ENCODE results near the gene DENND1A.

DENND1A gene

GRCh38 chr9:123513554-123513953 is 416.4 kb downstream of the DENND1A start:
- Histone ChIP-seq H3K9me3 (ENCODE audit: insufficient read depth, low read depth, low read length) (no peaks in the 10 kb centered on the region), H3K79me2 (ENCODE audit: insufficient read depth, low read length) (no peaks in the 10 kb centered on the region), H3K4me3 (ENCODE audit: low read length, poor library complexity, severe bottlenecking) (no peak overlapping the region), H3K9me2 (replicated peaks; ENCODE audit: low read depth, low read length) (no peaks in the 10 kb centered on the region), H3K4me2 (ENCODE audit: low read depth, low read length, poor library complexity, severe bottlenecking) (no peak overlapping the region), H2AFZ (ENCODE audit: low read length) (no peak overlapping the region), H4K20me1 (ENCODE audit: insufficient read depth, low read length, poor library complexity, severe bottlenecking) (no peaks in the 10 kb centered on the region), H3F3A (ENCODE audit: low read depth) (no peaks in the 10 kb centered on the region), H3K4me1 (ENCODE audit: insufficient read depth, low read length, poor library complexity, severe bottlenecking) (no peaks in the 10 kb centered on the region), H3K27me3 (ENCODE audit: insufficient read depth, low read length, poor library complexity, severe bottlenecking) (no peaks in the 10 kb centered on the region), H3K9ac (ENCODE audit: low read depth, low read length, poor library complexity, severe bottlenecking) (no peak overlapping the region), H3K36me3 (ENCODE audit: insufficient read depth, low read length) (no peaks in the 10 kb centered on the region)
- TF ChIP-seq CTCF (conservative IDR thresholded peaks at IDR 0.05; ENCODE audit: low read length) (no peak), EZH2phosphoT487 (IDR thresholded peaks at IDR 0.05; ENCODE audit: borderline replicate concordance) (no peak)

- Histone ChIP-seq H4K20me1 (ENCODE audit: insufficient read depth, low read length, poor library complexity, severe bottlenecking) (no peaks in the 10 kb centered on the region), H3K4me3 (ENCODE audit: low read length, poor library complexity, severe bottlenecking) (no peak overlapping the region), H3K4me1 (ENCODE audit: insufficient read depth, low read length, poor library complexity, severe bottlenecking) (no peaks in the 10 kb centered on the region), H3K27me3 (ENCODE audit: insufficient read depth, low read length, poor library complexity, severe bottlenecking) (no peaks in the 10 kb centered on the region), H3K9me3 (ENCODE audit: insufficient read depth, low read depth, low read length) (no peaks in the 10 kb centered on the region), H2AFZ (ENCODE audit: low read length) (no peak overlapping the region), H3K36me3 (ENCODE audit: insufficient read depth, low read length) (no peaks in the 10 kb centered on the region), H3K9me2 (replicated peaks; ENCODE audit: low read depth, low read length) (no peaks in the 10 kb centered on the region), H3K4me2 (ENCODE audit: low read depth, low read length, poor library complexity, severe bottlenecking) (no peak overlapping the region), H3F3A (ENCODE audit: low read depth) (no peaks in the 10 kb centered on the region), H3K9ac (ENCODE audit: low read depth, low read length, poor library complexity, severe bottlenecking) (no peak overlapping the region), H3K79me2 (ENCODE audit: insufficient read depth, low read length) (no peaks in the 10 kb centered on the region)
- no peak for TF ChIP-seq EZH2phosphoT487 (IDR thresholded peaks at IDR 0.05; ENCODE audit: borderline replicate concordance)
- no peak for TF ChIP-seq CTCF (conservative IDR thresholded peaks at IDR 0.05; ENCODE audit: low read length)
Measured at GRCh38 chr9:123511326-123512277, 418.3 kb downstream of the DENND1A start.

- no peaks in the 10 kb centered on the region for H3K9me3 ChIP-seq (ENCODE audit: insufficient read depth, low read depth, low read length)
- no peaks in the 10 kb centered on the region for H3K36me3 ChIP-seq (ENCODE audit: insufficient read depth, low read length)
- no peak overlapping the region for H3K9ac ChIP-seq (ENCODE audit: low read depth, low read length, poor library complexity, severe bottlenecking)
- no peaks in the 10 kb centered on the region for H3K79me2 ChIP-seq (ENCODE audit: insufficient read depth, low read length)
- TF ChIP-seq EZH2phosphoT487 (IDR thresholded peaks at IDR 0.05; ENCODE audit: borderline replicate concordance) = no peak
- TF ChIP-seq CTCF (conservative IDR thresholded peaks at IDR 0.05; ENCODE audit: low read length) = no peak
- no peaks in the 10 kb centered on the region for H3F3A ChIP-seq (ENCODE audit: low read depth)
- no peaks in the 10 kb centered on the region for H3K27me3 ChIP-seq (ENCODE audit: insufficient read depth, low read length, poor library complexity, severe bottlenecking)
- no peak overlapping the region for H2AFZ ChIP-seq (ENCODE audit: low read length)
- no peak overlapping the region for H3K4me3 ChIP-seq (ENCODE audit: low read length, poor library complexity, severe bottlenecking)
- no peaks in the 10 kb centered on the region for H3K4me1 ChIP-seq (ENCODE audit: insufficient read depth, low read length, poor library complexity, severe bottlenecking)
- H4K20me1 ChIP-seq (ENCODE audit: insufficient read depth, low read length, poor library complexity, severe bottlenecking) = no peaks in the 10 kb centered on the region
- H3K9me2 ChIP-seq (replicated peaks; ENCODE audit: low read depth, low read length) = no peaks in the 10 kb centered on the region
- no peak overlapping the region for H3K4me2 ChIP-seq (ENCODE audit: low read depth, low read length, poor library complexity, severe bottlenecking)
Measured at GRCh38 chr9:123509646-123510045, 420.3 kb downstream of the DENND1A start.
